Effector memory CD4-positive, alpha-beta T cell (primary cell): ENCODE measurements around the gene APOH.

ENCODE experiments used
- DNase-seq, 3 donors: peaks; one replicate each; pipeline ENCODE4 v3.0.0-alpha.2; 2020
- H3K27ac ChIP-seq: 2 replicates; pipeline ENCODE4 v1.7.0; 2013; ENCODE audit warnings: mild to moderate bottlenecking, low read length, moderate library complexity; ENCODE audit not compliant: insufficient read depth, poor library complexity, severe bottlenecking
- H3K27me3 ChIP-seq: replicated peaks from 2 replicates; pipeline ENCODE4 v1.7.0; 2013; ENCODE audit warnings: mild to moderate bottlenecking, low read length; ENCODE audit not compliant: insufficient read depth, control insufficient read depth, poor library complexity, severe bottlenecking
- H3K36me3 ChIP-seq: 2 replicates; pipeline ENCODE4 v1.7.0; 2013; ENCODE audit warnings: mild to moderate bottlenecking, low read length, moderate library complexity; ENCODE audit not compliant: control insufficient read depth, insufficient read depth
- H3K4me1 ChIP-seq: 2 replicates; pipeline ENCODE4 v1.7.0; 2013; ENCODE audit warnings: low read length, mild to moderate bottlenecking; ENCODE audit not compliant: control insufficient read depth, insufficient read depth, poor library complexity, severe bottlenecking
- H3K4me3 ChIP-seq: 2 replicates; pipeline ENCODE4 v1.7.0; 2013; ENCODE audit warnings: low read length, low read depth, mild to moderate bottlenecking; ENCODE audit not compliant: insufficient read depth, poor library complexity, severe bottlenecking
- H3K9me3 ChIP-seq: 2 replicates; pipeline ENCODE4 v1.7.0; 2013; ENCODE audit warnings: mild to moderate bottlenecking, low read length, moderate library complexity; ENCODE audit not compliant: control insufficient read depth

APOH gene

DNA sequence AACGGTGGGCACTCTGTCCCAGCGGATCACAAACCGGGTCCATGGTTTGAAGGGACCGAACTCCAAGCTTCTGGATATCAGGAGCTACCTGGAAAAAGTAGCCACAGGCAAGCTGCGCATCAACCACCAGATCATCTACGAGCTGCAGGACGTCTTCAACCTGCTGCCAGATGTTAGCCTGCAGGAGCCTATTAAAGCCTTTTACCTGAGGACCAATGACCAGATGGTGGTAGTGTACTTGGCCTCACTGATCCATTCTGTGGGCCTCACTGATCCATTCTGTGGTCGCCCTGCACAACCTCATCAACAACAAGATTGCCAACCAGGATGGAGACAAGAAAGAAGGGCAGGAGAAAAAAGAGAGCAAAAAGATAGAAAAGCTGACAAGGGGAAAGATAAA, 31.0 kb downstream of the APOH start:
- no peak overlapping the region for H3K4me3 ChIP-seq
- H3K4me1 ChIP-seq, result peaks cover 14% of the 10 kb centered on the region
- H3K27me3 ChIP-seq, result no peaks in the 10 kb centered on the region
- DNase-seq, result no peak
- no peak overlapping the region for H3K27ac ChIP-seq
- no peaks in the 10 kb centered on the region for H3K36me3 ChIP-seq
- no peaks in the 10 kb centered on the region for H3K9me3 ChIP-seq

DNA sequence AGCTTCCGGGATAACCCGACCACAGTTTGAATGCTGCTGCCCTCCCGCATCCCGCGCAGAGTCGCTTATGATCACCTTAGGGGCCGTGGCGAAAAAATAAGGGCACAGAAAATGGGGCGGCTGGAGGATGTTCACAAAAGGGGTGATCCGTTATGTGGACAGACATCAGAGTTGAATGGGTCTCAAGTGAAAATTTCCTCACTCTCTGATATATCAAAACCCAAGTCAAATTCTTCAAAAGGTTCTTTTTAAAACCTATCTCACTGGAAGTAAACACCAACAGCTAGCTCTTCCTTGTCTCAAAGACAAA, 36.9 kb downstream of the APOH start:
- Histone ChIP-seq H3K9me3 (no peaks in the 10 kb centered on the region), H3K27ac (peak overlapping the region; percentile 65), H3K36me3 (no peaks in the 10 kb centered on the region), H3K27me3 (no peaks in the 10 kb centered on the region), H3K4me1 (peaks cover 6% of the 10 kb centered on the region), H3K4me3 (peak overlapping the region; percentile 80)
- DNase-seq, result no peak

DNA sequence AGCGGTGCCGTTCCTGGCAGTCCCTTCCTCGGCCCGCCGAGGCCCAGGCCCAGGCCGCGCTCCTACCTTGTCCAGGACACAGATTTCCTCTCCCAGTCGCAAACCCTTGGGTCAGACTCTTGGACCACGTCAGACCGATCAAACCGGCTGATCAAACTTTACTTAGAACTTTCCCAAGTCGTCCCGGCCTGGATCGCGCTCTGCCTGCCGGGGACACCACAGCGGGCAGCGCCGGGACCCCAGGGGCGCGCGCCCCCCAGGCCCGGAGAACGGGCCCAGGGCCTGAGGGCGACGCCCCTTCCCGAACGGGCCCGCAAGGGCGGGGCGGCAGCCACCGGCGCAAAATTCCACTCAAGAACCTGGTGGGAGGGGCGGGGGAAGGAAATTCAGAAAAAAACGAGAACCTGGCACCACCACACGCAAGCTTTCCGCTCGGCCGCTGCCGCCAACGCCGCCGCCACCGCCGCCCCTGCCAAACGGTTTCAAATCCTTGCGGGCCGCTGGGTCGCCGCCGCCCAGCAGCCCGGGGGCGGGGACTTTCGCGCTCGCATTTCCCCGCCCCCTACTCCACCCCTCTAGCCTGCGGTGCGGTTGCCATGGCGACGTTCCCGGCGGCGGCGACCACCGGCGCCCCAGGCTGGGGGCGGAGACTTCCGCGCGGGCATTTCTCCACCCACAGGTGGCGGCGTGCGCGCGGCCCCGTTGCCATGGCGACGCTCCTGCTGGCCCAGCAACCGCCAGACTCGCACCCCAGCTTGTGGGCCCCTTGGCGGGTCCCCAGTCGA, 37.4 kb downstream of the APOH start, which contains the start of gene CEP112:
Gene CEP112 (minus strand): TSS at position 541 of the 785 bp plus-strand sequence.
- peak; percentile 84 to 96 (median 85) for DNase-seq
- no peaks in the 10 kb centered on the region for H3K9me3 ChIP-seq
- H3K4me3 ChIP-seq, result peak within 1 kb of the TSS; percentile 80
- peaks cover 6% of the 10 kb centered on the region for H3K4me1 ChIP-seq
- no peaks in the 10 kb centered on the region for H3K27me3 ChIP-seq
- H3K36me3 ChIP-seq, result no peaks in the 10 kb centered on the region
- H3K27ac ChIP-seq, result peak within 1 kb of the TSS; percentile 65

GRCh38 chr17:66190738-66191592, 38.2 kb downstream of the APOH start:
- Histone ChIP-seq H3K27ac (peak overlapping the region; percentile 65), H3K4me1 (peaks cover 6% of the 10 kb centered on the region), H3K36me3 (no peaks in the 10 kb centered on the region), H3K9me3 (no peaks in the 10 kb centered on the region), H3K27me3 (no peaks in the 10 kb centered on the region), H3K4me3 (peak overlapping the region; percentile 80)
- no peak for DNase-seq

DNA sequence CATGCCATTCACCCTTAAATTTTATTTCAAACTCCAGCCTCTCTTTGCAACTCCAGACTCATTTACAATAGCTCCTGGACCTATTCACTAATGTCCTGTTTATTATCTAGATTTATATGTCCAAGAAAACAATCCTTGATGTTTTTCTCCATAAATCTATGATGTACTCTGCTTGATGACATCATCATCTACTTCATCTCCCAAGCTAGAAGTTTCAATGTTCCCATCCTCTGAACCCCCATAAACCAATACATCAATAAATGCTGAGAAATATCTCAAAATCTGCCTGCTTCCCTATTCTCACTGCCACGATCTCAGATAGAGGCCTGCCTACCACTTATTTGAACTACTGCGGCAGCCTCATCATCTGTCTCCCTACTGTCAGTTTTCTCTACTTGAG, 41.5 kb downstream of the APOH start:
- Histone ChIP-seq H3K4me3 (no peak overlapping the region), H3K4me1 (peaks cover 6% of the 10 kb centered on the region), H3K27me3 (no peaks in the 10 kb centered on the region), H3K27ac (no peak overlapping the region), H3K9me3 (no peaks in the 10 kb centered on the region), H3K36me3 (no peaks in the 10 kb centered on the region)
- no peak for DNase-seq

GRCh38 chr17:66185862-66186261, 43.4 kb downstream of the APOH start:
- no peak overlapping the region for H3K4me3 ChIP-seq
- no peaks in the 10 kb centered on the region for H3K36me3 ChIP-seq
- no peaks in the 10 kb centered on the region for H3K9me3 ChIP-seq
- DNase-seq, result no peak
- no peaks in the 10 kb centered on the region for H3K4me1 ChIP-seq
- no peaks in the 10 kb centered on the region for H3K27me3 ChIP-seq
- no peak overlapping the region for H3K27ac ChIP-seq

DNA sequence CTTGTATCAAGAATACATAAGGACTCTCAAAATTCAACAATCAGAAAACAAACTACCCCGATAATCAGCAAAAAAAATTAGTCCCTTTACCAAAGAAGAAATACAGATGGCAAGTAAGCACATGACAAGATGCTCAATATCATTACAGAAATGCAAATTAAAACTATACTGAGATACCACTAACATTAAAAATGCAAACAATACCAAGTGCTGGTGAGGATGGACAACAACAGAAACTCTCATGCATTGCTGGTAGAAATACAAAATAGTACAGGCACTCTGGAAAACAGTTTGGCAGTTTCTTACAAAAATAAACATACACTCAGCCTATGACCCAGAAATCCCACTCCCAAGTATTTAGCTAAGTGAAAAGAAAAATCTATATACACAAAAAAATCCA, 44.8 kb downstream of the APOH start:
- Histone ChIP-seq H3K4me3 (no peak overlapping the region), H3K27ac (no peak overlapping the region), H3K4me1 (no peaks in the 10 kb centered on the region), H3K36me3 (no peaks in the 10 kb centered on the region), H3K27me3 (no peaks in the 10 kb centered on the region), H3K9me3 (no peaks in the 10 kb centered on the region)
- DNase-seq, result no peak

GRCh38 chr17:66183529-66183928, 45.7 kb downstream of the APOH start:
- no peaks in the 10 kb centered on the region for H3K27me3 ChIP-seq

GRCh38 chr17:66178642-66179041, 50.6 kb downstream of the APOH start:
- Histone ChIP-seq H3K36me3 (no peaks in the 10 kb centered on the region), H3K4me1 (no peaks in the 10 kb centered on the region), H3K27me3 (no peaks in the 10 kb centered on the region), H3K9me3 (no peaks in the 10 kb centered on the region), H3K27ac (no peak overlapping the region), H3K4me3 (no peak overlapping the region)
- DNase-seq, result no peak

More at GRCh38 chr17:66183529-66183928, 45.7 kb downstream of the APOH start:
- Histone ChIP-seq H3K4me3 (no peak overlapping the region), H3K9me3 (no peaks in the 10 kb centered on the region), H3K27ac (no peak overlapping the region), H3K36me3 (no peaks in the 10 kb centered on the region), H3K4me1 (no peaks in the 10 kb centered on the region)
- DNase-seq, result no peak

DNA sequence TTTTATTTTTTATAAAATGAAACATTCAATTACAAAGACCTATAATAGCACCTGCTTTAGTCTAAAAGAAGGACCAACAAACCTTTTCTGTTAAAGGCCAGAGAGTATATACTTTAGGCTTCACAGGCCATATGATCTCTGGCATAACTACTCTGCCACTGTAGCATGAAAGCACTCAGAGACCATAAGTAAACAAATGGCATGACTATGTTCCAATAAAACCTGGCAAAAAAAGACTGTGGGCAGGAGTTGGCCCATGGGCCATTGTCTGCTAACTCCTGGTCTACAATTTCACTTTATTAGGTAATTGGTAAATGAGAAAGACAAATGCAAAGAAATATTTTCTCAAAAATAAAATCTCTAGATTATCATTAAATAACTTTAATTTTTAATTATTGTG, 52.2 kb downstream of the APOH start:
- Histone ChIP-seq H3K4me1 (no peaks in the 10 kb centered on the region), H3K27ac (no peak overlapping the region)

More for the DNA sequence above, 52.2 kb downstream of the APOH start:
- no peaks in the 10 kb centered on the region for H3K27me3 ChIP-seq
- no peaks in the 10 kb centered on the region for H3K36me3 ChIP-seq
- H3K4me3 ChIP-seq, result no peak overlapping the region
- H3K9me3 ChIP-seq, result no peaks in the 10 kb centered on the region
- no peak for DNase-seq
